ENCODE data around the gene GBP2. TPM values are rescaled to one million over a fixed set of nuclear protein-coding genes. Genes with fewer than 3 reads are reported as not detected.

GBP2 gene
- total and polyA plus RNA-seq, 2 donors (not counting 3 experiments of a cell fraction or from before 2014, with no cell fraction given), result 13.1 to 30.2 TPM

DNA sequence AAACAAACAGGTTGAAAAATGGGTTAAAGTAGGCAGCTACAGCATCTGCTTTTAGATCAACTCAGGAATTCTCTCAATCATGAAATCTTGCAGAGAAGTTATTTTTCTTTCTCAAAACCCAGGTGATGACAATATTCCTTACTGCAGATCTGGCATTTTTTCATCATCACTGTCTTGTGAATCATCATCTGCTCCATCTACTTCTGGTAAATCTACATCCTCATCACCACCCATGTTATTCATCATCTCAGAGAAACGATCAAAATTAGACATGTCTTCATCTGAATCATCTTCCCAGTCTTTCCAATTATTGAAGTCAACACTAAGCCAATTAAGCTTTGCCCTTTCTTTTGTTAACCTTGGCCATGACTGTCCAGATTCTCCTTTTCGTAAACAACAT is 21.8 kb downstream of the GBP2 start:
- Histone ChIP-seq H3K4me3 (replicated peaks in 1 of 3; ENCODE audit: insufficient read depth in 1 of 3, low read depth in 1 of 3, low read length in 3 of 3) (no peak overlapping the region), H2AFZ (ENCODE audit: low read depth, low read length) (no peak overlapping the region), H3K27ac (ENCODE audit: insufficient read depth, low read depth, low read length) (no peak overlapping the region), H4K20me1 (replicated peaks; ENCODE audit: control insufficient read depth, extremely low read depth, insufficient read depth, low read length) (no peaks in the 10 kb centered on the region), H3K9ac (replicated peaks; ENCODE audit: extremely low read depth, insufficient read depth, low read length) (no peak overlapping the region), H3K4me2 (ENCODE audit: insufficient read depth, low read length) (no peak overlapping the region), H3K79me2 (ENCODE audit: control insufficient read depth, insufficient read depth, low read length) (no peaks in the 10 kb centered on the region), H3K4me1 (ENCODE audit: control insufficient read depth, extremely low read depth, insufficient read depth, low read length) (no peaks in the 10 kb centered on the region), H3K27me3 (ENCODE audit: control insufficient read depth in 2 of 2, insufficient read depth in 2 of 2, low read length in 2 of 2) (no peaks in the 10 kb centered on the region), H3K36me3 (ENCODE audit: control insufficient read depth in 2 of 2, extremely low read depth in 1 of 2, insufficient read depth in 2 of 2, low read length in 2 of 2) (peaks cover 0 to 2% of the 10 kb centered on the region in 2 experiments), H3K9me1 (replicated peaks; ENCODE audit: control insufficient read depth, extremely low read depth, insufficient read depth, low read length) (no peaks in the 10 kb centered on the region), H3K9me3 (replicated peaks; ENCODE audit: control insufficient read depth, insufficient read depth, low read length) (no peaks in the 10 kb centered on the region)
- no peak for DNase-seq (ENCODE audit: low read depth, low spot score)
- POLR2A ChIA-PET, result no interaction called here
- TF ChIP-seq, protein P1, sequence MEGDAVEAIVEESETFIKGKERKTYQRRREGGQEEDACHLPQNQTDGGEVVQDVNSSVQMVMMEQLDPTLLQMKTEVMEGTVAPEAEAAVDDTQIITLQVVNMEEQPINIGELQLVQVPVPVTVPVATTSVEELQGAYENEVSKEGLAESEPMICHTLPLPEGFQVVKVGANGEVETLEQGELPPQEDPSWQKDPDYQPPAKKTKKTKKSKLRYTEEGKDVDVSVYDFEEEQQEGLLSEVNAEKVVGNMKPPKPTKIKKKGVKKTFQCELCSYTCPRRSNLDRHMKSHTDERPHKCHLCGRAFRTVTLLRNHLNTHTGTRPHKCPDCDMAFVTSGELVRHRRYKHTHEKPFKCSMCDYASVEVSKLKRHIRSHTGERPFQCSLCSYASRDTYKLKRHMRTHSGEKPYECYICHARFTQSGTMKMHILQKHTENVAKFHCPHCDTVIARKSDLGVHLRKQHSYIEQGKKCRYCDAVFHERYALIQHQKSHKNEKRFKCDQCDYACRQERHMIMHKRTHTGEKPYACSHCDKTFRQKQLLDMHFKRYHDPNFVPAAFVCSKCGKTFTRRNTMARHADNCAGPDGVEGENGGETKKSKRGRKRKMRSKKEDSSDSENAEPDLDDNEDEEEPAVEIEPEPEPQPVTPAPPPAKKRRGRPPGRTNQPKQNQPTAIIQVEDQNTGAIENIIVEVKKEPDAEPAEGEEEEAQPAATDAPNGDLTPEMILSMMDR (IDR thresholded peaks at IDR 0.05; ENCODE audit: extremely low read depth in 1 of 2, insufficient read depth in 1 of 2, low read depth in 1 of 2, low read length in 2 of 2), result no peak
- no peak for TF ChIP-seq EZH2 (IDR thresholded peaks at IDR 0.05; ENCODE audit: borderline replicate concordance, low read depth, low read length, severe bottlenecking)
- TF ChIP-seq MYC (IDR thresholded peaks at IDR 0.05; ENCODE audit: low read depth, low read length), result no peak
- TF ChIP-seq, protein P2, sequence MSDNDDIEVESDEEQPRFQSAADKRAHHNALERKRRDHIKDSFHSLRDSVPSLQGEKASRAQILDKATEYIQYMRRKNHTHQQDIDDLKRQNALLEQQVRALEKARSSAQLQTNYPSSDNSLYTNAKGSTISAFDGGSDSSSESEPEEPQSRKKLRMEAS (IDR thresholded peaks at IDR 0.05; ENCODE audit: insufficient read depth, insufficient read length), result no peak
- TF ChIP-seq GATA2 (IDR thresholded peaks at IDR 0.05; ENCODE audit: insufficient read depth, insufficient read length, low read depth, low read length), result no peak
- no peak for TF ChIP-seq JUN (IDR thresholded peaks at IDR 0.05; ENCODE audit: borderline replicate concordance, insufficient read depth, insufficient read length, low read depth)
- TF ChIP-seq POLR2A (IDR thresholded peaks at IDR 0.05; ENCODE audit: low read depth, low read length), result no peak
- no peak for TF ChIP-seq POLR2AphosphoS5 (IDR thresholded peaks at IDR 0.05; ENCODE audit: insufficient read depth, low read depth, low read length)
- no peak for TF ChIP-seq FOS (IDR thresholded peaks at IDR 0.05; ENCODE audit: borderline replicate concordance, insufficient read depth, low read length)
- CTCF ChIA-PET, result interaction anchor here (1.8 kb wide), 1 partner anchor 19 kb away, joined by 7 read pairs; no protein-coding TSS in a partner anchor
- dilution Hi-C loops (cut with MboI; ENCODE audit: extremely low pct_ligation_motif_present, low sequenced_read_pairs), result no loop called here
- intact Hi-C loops (cut with micrococcal nuclease), result no loop called here
- FAIRE-seq, result no peak
- no TSS peak for BruUV-seq (replicated peaks)
